Tibial nerve (tissue), 4 donors: ENCODE measurements around the gene DAZAP1.

Source experiments
- CTCF ChIP-seq, 5 experiments: fragments of 200-600 bp in 3 of 5; fragments of 450-650 bp in 2 of 5; sonication (generic) in 3 of 5; IDR thresholded peaks; one replicate each; pipeline ENCODE4 v1.5.1; 2016 to 2019; ENCODE audit warnings: antibody characterized with exemption in 5 of 5, mild to moderate bottlenecking in 3 of 5, moderate library complexity in 2 of 5
- EP300 ChIP-seq, 2 donors: sonication (generic); formaldehyde crosslinking; IDR thresholded peaks; one replicate each; pipeline ENCODE4 v1.6.1; 2017; ENCODE audit warnings: antibody characterized with exemption in 2 of 2, mild to moderate bottlenecking in 1 of 2

- TF ChIP-seq CTCF (IDR thresholded peaks at IDR 0.05) = no peak
- no peak for TF ChIP-seq EP300 (IDR thresholded peaks at IDR 0.05)
These were observed 8.8 kb downstream of the DAZAP1 start for GRCh38 chr19:1416014-1416841.
